GM21717 (cell line): Measurements from ENCODE around the gene RPL3.

Source experiments
- ATAC-seq: cut with Tn5 transposase; IDR thresholded peaks from one replicate; pipeline ENCODE4 v1.9.1; 2021; ENCODE audit warnings: mild to moderate bottlenecking, moderate library complexity; ENCODE audit not compliant: unreplicated experiment

Gene RPL3

DNA sequence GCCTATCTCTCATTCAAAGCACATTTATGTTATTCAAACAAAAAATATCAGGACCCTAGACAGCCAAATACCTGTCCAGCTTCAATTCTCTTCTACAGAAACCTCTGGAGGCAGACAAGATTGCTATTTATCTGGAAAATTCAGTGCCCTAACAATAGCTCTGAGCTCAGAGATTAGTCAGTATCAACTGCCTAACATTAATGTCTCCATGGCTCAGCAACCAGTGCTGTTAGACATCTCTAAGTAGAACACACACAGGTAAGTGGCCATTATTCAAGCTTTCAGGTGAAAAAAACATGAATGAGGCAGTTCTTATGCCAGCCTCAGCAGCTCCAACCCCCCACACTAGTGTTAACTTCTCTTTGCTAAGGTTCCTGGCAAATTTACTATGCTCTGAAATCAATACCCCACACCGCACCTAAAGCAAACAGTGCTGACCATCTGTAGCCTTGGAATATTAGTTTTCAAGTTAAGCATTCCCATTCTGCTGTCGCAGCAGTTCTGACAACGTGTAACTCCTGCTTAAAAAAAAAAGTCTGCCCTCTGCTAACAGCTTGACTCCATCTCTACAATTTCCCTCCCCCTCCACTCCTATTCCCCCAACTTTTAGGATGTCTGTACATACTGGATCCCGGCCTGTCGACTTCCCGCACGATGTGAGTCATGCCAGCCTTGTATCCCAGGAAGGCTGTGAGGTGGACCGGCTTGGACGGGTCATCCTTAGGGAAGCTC is 1.5 kb downstream of the RPL3 start:
- no peak for ATAC-seq

DNA sequence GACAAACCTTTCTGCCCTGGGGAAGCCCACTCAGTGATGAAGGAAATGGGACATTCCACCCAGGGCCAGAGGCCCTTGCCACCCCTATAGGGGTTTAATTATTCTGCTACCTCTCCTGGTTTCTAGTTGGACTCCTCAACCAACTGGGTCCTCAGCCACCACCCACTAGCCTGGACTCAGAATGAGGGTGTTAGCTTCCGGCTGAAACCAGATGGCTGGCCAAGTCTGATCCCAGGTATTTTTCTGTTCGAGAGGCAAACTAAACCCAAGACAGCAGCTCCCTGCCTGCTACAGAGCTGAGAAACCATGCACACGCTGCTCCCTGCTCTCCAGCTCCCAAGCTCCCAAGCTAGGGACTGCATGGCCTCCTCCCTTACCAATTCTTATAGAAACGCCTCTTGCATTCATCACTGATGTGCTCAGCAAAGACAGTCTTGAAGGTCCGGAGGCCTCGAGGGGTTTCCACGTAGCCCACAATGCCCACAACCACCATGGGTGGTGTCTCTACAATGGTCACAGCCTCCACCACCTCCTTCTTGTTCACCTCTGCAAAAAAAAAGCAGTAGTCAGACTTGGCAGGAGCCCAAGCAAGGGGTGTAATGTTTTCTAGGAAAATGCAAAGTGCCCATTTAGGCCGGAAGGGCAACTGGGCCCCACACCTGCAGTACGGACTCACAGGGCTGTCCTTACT is 2.2 kb downstream of the RPL3 start:
- ATAC-seq: no peak

DNA sequence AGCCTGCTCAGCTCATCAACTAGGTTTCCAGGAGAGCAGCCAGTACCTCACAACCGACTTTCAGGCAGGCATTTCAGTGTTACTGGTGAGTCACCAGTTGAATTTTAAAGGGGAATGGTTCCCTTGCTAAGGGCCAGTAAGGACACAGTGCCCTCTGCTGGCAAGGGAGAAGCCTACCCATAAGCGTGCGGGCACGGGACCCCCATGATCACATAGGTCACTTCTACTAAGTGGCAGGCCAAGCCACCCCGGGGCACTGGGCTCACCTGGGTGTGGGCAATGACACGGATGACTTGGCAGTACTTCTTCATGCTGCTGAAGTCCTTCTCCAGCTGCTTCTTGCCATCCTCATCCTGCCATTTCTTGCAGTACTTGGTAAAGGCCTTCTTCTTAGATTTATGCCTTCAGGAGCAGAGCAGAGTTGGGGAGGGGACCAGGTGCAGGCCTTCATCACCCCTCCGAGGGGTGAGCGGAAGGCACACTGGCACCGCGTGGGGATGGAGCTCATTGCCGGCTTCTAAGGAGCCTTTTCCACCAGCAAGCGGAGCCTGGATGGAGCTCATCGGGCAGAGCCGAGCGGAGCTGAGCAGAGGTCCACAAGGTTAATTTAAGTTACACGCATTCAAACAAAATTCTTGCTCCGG is 2.9 kb downstream of the RPL3 start:
- ATAC-seq: no peak

DNA sequence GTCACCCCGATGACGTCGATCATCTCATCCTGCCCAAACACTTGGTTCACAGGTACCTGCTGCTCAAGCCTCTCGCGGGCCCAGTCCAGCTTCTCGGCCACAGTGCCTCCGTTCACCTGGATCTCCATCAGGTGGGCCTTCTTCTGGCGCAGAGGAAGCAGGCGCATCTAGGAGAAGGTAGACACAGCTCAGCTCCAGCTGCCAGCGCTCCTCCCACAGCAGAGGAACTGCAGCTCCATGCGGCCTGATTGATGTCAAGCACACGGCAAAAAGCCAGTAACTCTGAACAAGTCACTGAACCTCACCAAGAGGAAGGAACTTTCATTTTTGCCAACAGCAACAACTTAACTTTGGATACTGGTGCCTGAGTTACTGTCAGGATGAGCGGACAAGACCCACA is 4.0 kb downstream of the RPL3 start:
- ATAC-seq: no peak

DNA sequence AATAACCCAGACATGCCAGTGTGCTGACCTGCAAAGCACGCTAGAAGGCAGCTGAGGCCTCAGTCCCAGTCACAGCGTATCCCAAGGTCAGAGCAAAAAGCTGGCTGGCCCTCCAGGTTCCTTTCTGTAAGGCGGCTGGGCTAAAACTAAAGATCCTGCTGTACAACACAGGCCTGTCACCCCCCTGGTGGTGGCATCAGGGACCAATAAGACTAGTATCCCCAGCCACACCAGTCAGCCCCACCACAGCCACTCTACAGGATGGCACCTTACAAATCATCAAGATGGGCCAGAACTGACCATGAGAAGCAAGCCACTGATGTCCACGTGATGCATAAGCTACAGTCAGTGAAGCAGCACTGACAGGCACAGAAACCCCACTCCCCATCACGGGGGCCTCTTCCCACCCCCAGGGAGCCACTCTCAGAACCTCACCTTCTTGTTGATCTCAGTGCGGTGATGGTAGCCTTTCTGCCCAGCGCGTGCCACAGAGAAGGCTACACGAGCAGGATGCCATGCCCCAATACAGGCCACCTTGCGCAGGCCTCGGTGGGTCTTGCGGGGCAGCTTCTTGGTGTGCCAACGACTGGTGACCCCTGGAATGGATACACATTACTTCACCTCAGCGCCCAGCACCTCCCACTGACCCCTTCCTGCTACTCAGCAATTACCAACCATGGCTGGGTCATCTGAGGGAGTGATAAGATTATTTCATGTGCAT is 5.0 kb downstream of the RPL3 start:
- ATAC-seq: no peak

DNA sequence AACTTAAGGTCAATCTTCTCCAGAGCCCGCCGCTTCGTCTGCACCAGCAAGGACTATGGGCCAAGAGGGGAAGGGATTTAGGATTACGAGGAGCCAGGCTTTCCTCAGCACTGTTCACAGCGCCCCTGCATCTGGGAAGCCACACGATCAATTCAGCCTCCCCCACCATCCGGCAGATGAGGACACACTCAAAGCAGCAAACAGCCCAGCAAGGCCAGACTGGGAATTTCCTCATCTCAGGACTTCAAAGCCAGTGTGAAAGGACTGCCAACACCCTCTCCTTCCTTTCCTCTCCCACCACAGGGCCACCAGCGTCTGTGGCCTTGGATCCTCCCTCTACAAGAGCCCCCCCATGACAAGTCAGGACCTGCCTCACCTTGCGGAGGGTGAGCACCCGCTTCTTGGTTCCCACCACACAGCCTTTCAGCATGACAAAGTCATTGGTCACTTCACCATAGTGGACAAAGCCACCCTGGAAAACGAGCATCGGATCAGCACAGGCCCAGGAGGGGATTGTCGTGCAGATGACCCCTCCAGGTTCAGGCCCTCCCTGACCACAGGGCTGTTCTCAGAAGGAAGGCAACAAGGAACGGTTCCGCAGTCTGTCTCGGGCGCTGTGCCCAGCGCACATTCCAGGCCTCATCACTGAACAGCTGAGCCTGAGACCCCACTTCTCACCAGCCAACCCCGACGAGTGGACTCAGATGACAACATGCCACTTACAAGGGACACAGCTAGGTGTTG is 6.0 kb downstream of the RPL3 start:
- ATAC-seq: no peak

DNA sequence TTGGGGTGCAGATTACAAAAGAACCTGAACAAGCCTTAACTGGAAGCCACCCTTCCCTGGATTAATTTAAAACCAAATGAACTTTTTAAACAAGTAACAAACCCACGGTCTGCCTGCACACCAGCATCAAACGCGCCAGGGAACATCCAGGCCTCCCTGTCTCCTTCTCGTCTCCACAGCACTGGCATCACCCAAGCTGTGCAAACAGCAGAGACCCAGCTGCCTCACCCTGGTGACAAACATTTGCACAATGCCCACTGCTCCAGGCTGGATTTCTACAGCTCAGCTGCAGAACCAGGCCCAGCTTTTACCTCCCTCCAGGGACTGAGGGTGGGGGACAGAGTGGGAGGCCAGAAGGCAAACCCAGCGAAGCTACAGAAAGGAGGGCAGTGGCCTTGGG is 7.0 kb downstream of the RPL3 start:
- no peak for ATAC-seq

DNA sequence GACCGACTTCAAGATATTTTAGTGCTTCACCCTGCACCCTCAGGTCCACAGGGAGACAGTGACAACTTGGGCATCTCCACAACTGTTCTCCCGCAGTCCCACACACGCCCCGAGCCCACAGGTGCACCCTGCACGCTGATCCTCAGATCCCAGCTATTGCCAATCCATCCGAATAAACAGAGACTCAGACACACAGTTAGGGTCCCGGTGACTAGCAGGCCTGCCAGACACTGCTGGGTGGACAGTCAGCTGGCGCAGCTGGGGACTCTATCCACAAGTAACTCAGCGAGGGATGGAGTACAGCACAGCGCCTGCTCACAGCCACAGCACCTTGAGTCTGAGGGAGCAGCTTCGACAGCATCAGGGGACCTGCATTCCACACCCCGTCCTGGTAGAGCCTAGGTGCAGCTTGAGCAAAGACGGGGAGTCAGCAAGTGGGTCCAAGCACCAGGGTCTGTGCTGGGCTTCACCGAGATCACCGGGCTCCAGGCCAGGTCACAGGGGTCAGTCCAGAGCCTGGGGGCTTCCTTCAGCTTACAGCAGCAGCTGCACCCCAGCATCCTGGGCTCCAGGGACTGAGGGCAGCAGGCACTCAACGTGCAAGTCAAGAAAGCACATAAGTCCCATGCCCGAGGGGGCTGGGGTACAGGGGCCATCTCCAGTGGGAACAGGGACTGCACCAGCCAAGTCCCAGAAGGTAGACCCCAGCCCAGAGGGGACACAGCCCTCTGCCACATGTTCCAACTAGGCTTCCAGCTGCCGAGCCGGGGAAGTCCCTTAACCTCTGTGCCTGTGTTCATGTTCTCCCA is 7.6 kb downstream of the RPL3 start:
- no peak for ATAC-seq

DNA sequence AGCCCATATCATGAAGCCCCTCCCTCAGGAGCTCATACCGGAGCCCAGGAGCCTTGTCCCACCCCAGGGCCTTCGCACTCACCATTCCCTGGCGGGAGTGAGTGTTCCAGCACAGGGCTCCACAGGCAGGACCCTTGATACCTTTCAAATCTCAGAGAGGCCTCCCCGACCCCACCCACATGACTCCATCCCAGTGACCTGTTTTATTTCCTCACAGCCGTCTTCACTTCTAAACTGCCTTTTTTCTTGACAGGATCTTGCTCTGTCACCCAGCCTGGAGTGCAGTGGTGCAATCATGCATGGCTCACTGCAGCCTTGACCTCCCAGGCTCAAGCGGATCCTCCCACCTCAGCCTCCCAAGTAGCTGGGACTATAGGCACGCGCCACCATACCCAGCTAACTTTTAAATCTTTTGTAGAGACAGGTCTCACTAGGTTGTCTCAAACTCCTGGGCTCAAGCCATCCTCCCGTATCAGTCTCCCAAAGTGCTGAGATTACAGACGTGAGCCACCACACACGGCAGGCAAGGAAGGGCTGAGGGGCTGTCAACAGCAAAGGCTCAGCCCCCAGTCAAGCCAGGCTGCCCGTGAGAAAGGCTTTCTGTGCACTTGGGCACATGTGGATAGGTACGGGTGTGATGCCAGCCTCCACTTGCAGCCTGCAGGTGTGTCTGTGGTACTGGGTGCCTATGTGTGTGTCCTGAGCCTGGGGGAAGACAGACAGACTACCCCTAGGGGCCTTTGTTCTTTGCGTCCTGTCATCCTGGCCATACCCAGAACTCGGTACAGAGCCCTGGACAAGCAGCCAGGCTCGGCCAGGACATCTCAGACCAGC is 9.3 kb downstream of the RPL3 start:
- no peak for ATAC-seq

DNA sequence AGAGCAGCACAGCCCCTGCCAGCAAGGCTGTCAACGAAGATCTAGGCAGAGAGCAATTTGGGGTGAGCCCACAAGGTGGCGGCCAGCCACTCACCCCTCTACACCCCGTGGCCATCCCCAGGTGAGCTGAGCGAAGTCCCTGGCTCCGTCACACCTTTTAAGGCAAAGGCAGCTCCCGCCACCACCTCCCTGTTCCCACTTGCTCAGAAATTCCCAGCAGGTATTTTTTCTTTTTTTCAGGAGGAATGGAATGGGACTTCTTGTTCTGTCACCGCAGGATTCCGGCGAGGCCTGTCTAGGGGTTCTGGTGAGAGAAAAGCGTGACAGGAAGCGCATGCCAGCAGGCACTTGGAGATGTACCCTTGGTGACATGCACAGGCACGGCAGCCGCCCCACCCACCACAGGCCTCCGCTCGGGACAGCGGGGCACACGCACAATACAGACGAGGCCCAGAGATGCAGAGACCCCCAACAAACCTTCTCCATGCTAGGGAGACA is 10.0 kb downstream of the RPL3 start:
- no peak for ATAC-seq

DNA sequence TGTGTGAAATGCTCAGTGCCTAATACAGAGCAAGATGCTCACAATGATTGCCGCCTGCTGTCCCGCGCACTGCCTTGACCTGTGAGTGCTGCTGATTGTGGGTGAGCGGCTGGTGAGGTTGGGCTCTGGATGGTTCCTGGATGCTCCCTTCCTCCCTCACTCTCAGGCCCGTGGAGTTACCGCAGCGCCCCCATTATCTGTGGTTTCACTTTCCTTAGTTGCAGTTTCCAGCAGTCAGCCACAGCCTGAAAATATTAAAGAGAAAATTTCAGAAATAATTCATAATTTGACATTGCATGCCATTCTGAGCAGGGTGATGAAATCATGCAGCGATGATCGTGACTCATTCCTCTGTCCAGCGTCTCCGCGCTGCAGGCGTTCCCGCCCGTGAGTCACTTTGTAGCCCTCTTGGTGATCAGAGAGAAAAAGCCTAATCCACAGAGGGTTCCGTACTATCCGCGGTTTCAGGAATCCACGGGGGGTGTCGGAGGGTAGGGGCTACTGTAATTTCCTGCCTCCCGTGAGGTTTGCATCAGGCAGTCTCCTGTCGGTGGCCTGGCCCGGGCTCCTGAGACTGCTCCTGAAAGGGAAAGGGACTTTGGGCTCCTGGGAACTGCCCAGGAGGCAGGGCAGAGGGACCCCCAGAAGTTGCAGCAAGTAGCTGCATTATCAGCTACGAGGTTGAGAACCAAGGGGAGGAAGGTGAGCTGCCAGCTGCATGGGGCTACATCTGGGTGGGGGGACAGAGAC is 10.6 kb downstream of the RPL3 start:
- ATAC-seq: no peak

DNA sequence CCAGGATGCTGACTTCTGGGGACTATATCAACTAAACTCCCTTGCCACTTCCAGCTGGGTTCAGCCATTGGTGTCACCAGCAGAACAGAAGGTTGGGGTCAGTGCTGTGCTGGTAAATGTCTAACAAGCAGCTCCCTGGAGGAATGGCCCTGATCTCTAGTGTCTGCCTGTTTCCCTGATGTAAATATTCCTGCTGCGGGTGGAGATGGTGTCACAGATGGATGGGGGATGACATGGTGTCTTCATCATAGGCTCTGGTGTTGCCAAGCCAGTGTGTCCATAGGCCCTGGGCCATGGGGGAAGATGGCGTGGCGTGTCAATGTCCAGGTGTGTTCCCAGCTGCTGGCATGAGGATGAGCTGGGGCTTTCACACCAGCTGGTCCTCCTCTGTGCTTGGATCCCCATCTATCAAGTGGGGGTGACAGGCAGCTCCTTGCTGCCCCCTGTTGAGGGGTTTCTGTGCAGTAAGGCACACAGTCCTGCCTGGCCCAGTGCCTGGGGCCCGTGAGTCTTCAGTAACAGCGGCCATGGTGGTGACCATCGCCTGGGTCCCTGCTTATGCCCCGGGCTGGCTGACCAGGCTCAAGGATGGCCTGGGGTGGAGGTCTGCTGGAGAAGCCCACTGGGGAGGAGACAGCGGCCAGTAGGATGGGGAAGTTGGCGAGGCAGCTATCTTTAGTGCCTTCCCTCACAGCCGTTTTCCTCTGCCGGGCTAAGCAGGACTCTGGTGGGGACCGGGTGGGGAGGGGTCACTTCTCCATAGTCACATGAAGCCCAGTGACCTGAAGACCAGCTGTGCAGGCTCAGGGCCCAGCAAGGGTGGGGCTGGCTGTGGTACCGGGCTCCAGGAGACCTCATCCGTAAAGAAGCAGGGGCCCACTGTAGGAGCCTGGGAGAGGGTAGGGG is 12.7 kb downstream of the RPL3 start:
- no peak for ATAC-seq

DNA sequence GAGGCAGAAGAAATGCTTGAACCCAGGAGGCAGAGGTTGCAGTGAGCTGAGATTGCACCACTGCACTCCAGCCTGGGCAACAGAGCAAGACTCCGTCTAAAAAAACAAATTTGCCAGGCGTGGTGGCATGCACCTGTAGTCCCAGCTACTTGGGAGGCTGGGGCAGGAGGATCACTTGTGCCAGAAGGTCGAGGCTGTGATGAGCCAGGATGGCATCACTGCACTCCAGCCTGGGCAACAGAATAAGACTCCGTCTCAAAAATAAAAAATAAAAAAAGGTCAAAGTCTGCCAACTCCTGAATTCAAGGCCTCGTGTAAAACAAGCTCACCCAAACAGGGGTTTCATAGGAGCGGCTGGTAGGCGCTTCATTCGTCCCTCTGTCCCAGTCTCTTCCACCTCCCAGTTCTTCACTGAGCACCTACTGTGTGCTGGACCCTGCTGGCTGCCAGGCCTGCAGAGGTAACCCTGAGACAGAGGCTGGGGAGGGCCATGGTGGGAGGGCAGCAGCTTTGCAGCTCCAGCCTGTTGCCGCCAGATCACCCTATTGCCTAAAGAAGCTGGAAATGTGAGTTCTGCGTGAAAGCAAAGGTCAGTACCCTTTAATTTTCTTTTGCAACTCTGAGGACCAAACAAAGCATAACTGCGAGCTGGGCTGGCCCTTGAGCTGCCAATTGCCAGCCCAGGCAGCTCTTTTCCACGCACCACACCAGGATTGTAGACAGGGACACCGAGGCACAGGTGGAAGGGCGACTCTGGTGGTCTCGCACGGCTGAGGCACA is 15.3 kb downstream of the RPL3 start:
- no peak for ATAC-seq

DNA sequence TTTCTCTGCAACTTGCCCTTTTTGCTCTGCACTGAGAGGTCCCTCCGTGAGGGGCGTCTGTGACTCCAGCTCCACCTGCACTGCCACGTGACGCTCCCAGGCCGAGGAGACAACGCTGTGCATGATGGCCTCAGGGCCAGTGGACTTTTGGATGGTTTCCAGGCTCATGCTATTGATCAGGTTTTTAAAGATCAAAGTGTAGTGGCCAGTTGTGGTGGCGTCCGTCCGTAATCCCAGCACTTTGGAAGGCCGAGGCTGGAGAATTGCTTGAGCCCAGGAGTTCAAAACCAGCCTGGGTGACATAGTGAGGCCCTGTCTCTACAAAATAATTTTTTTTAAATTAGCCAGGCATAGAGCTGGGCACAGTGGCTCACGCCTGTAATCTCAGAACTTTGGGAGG is 16.1 kb downstream of the RPL3 start:
- no peak for ATAC-seq

DNA sequence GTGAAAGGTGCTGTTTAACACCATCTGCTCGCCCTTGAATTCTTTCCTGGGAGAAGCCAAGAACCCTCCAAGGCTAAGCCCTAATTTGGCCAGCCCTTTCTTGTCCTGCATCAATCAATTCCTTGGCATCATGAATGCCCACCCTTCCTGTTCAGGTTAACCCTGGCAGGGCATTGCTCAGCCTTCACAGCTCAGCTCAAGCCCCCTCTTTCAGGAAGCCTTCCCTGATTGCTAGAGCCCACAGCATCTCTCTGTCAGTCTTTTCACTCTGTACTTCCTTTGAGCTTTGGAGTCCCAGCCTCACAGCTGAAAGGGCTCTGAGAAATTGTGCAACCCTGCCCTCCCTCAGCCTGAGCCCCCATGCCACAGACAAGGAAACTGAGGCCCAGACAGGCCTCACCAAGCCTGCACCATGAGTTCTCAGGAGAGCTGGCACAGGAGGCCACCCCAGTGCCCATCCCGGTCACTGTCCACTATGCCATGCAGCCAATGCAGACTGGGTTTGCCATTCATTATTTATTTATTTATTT is 16.9 kb downstream of the RPL3 start:
- no peak for ATAC-seq

DNA sequence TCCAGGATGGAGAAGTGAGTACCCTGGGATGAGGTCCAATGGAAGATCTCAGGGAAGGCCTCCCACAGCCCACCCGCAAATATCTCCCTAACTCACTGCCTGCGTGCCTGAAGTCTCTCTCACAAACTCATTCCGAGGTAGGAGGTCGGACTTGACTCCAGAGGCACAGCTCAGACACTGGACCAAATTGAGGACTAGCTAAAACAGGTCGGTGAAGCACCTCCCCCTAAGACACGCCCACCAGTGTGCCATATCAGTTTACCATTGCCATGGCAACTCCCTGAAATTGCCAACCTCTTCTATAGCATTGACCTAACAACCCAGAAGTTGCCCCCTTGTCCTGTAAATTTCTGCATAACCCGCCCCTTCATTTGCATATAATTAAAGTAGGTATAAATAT is 17.5 kb downstream of the RPL3 start:
- no peak for ATAC-seq
